ENCODE results near the gene DGCR2. TPM values are rescaled to one million over a fixed set of nuclear protein-coding genes. Genes with fewer than 3 reads are reported as not detected.

DGCR2 gene
- total and polyA plus RNA-seq, 2 donors from 2014 or later, result 37.5 to 67.7 TPM

- Histone ChIP-seq H3K4me3 (ENCODE audit: low read length in 3 of 3) (no peak overlapping the region), H3K9me3 (ENCODE audit: control insufficient read depth in 2 of 3, insufficient read depth in 1 of 3, low read length in 3 of 3) (no peaks in the 10 kb centered on the region), H3K27ac (ENCODE audit: low read depth in 2 of 2, low read length in 2 of 2) (no peak overlapping the region), H3K4me1 (ENCODE audit: control insufficient read depth in 2 of 3, insufficient read depth in 2 of 3, low read depth in 1 of 3, low read length in 3 of 3) (no peaks in the 10 kb centered on the region), H3K27me3 (ENCODE audit: control insufficient read depth, insufficient read depth, low read length) (no peaks in the 10 kb centered on the region), H3K36me3 (ENCODE audit: control insufficient read depth in 2 of 3, insufficient read depth in 3 of 3, low read length in 3 of 3) (no peaks in the 10 kb centered on the region), H3K9ac (ENCODE audit: low read length in 3 of 3) (no peak overlapping the region)
- FAIRE-seq, result no peak
- TF ChIP-seq CTCF (IDR thresholded peaks at IDR 0.05; ENCODE audit: borderline replicate concordance, extremely low read depth, insufficient read depth), result no peak
- intact Hi-C loops (cut with DNase I), result no loop called here
- DNase-seq, result no peak
Observed at GRCh38 chr22:18996376-18996900, 125.8 kb downstream of the DGCR2 start.

- no peak for TF ChIP-seq CTCF (IDR thresholded peaks at IDR 0.05; ENCODE audit: borderline replicate concordance, extremely low read depth, insufficient read depth)
- Histone ChIP-seq H3K9me3 (ENCODE audit: control insufficient read depth in 2 of 3, insufficient read depth in 1 of 3, low read length in 3 of 3) (no peaks in the 10 kb centered on the region), H3K4me1 (ENCODE audit: control insufficient read depth in 2 of 3, insufficient read depth in 2 of 3, low read depth in 1 of 3, low read length in 3 of 3) (no peaks in the 10 kb centered on the region), H3K27me3 (ENCODE audit: control insufficient read depth, insufficient read depth, low read length) (no peaks in the 10 kb centered on the region), H3K4me3 (ENCODE audit: low read length in 3 of 3) (peak overlapping the region in 1 of 3 donors; percentile 28), H3K36me3 (ENCODE audit: control insufficient read depth in 2 of 3, insufficient read depth in 3 of 3, low read length in 3 of 3) (no peaks in the 10 kb centered on the region), H3K27ac (ENCODE audit: low read depth in 2 of 2, low read length in 2 of 2) (peak overlapping the region in 1 of 2 donors; percentile 57), H3K9ac (ENCODE audit: low read length in 3 of 3) (no peak overlapping the region)
- intact Hi-C loops (cut with DNase I), result no loop called here
- FAIRE-seq (no peak), DNase-seq (no peak)
Observed at GRCh38 chr22:18995327-18995711, 126.9 kb downstream of the DGCR2 start.

- DNase-seq (peak in 4 of 5 donors; percentile 28 to 64 (median 39)), FAIRE-seq (no peak)
- H3K27ac ChIP-seq (ENCODE audit: low read depth in 2 of 2, low read length in 2 of 2), result peak overlapping the region in 1 of 2 donors; percentile 57
- H3K27me3 ChIP-seq (ENCODE audit: control insufficient read depth, insufficient read depth, low read length), result no peaks in the 10 kb centered on the region
- H3K4me3 ChIP-seq (ENCODE audit: low read length in 3 of 3), result peak overlapping the region in 1 of 3 donors; percentile 28
- no peaks in the 10 kb centered on the region for H3K36me3 ChIP-seq (ENCODE audit: control insufficient read depth in 2 of 3, insufficient read depth in 3 of 3, low read length in 3 of 3)
- no peaks in the 10 kb centered on the region for H3K9me3 ChIP-seq (ENCODE audit: control insufficient read depth in 2 of 3, insufficient read depth in 1 of 3, low read length in 3 of 3)
- intact Hi-C loops (cut with DNase I), result no loop called here
- no peaks in the 10 kb centered on the region for H3K4me1 ChIP-seq (ENCODE audit: control insufficient read depth in 2 of 3, insufficient read depth in 2 of 3, low read depth in 1 of 3, low read length in 3 of 3)
- TF ChIP-seq CTCF (IDR thresholded peaks at IDR 0.05; ENCODE audit: borderline replicate concordance, extremely low read depth, insufficient read depth), result no peak
- H3K9ac ChIP-seq (ENCODE audit: low read length in 3 of 3), result no peak overlapping the region
Observed at GRCh38 chr22:18994701-18995326, 127.4 kb downstream of the DGCR2 start.

Measured in kidney (tissue), 14 donors.